Kidney (tissue), 14 donors: ENCODE results near the gene FAU. TPM values are rescaled to one million over a fixed set of nuclear protein-coding genes. Genes with fewer than 3 reads are reported as not detected.
A peak's percentile ranks its signal among the peaks of the same experiment; 100 is the strongest.

Experiments used
- DNase-seq, 5 donors: peaks; one replicate each; pipeline ENCODE4 v3.0.0-alpha.2; 2013 to 2020
- FAIRE-seq: peaks from 2 replicates; lab custom pipeline; 2012; peaks lifted over from hg19 to GRCh38; lab: Jason Lieb, UNC
- H3K27ac ChIP-seq, 2 donors: one replicate each; pipeline ENCODE4 v1.7.0; 2013; ENCODE audit warnings: low read depth in 2 of 2, low read length in 2 of 2, inconsistent platforms in 1 of 2
- H3K27me3 ChIP-seq: one replicate; pipeline ENCODE4 v1.7.1; 2013; ENCODE audit warnings: low read length, inconsistent platforms; ENCODE audit not compliant: control insufficient read depth, insufficient read depth
- H3K36me3 ChIP-seq, 3 donors: one replicate each; pipeline versions ENCODE4 v1.7.0 to v1.7.1; 2013; ENCODE audit warnings: low read length in 3 of 3, control low read depth in 1 of 3, inconsistent platforms in 1 of 3; ENCODE audit not compliant: insufficient read depth in 3 of 3, control insufficient read depth in 2 of 3
- H3K4me1 ChIP-seq, 3 donors: one replicate each; pipeline versions ENCODE4 v1.7.0 to v1.7.1; 2013; ENCODE audit warnings: low read length in 3 of 3, inconsistent platforms in 1 of 3, low read depth in 1 of 3; ENCODE audit not compliant: control insufficient read depth in 2 of 3, insufficient read depth in 2 of 3
- H3K4me3 ChIP-seq, 3 donors: one replicate each; pipeline versions ENCODE4 v1.7.0 to v1.8.1; 2013; ENCODE audit warnings: low read length in 3 of 3, control low read depth in 1 of 3, inconsistent platforms in 1 of 3
- H3K9ac ChIP-seq, 3 donors: one replicate each; pipeline versions ENCODE4 v1.7.0 to v1.7.1; 2013; ENCODE audit warnings: low read length in 3 of 3, control low read depth in 1 of 3, inconsistent platforms in 1 of 3
- H3K9me3 ChIP-seq, 3 donors: one replicate each; pipeline versions ENCODE4 v1.7.0 to v1.7.1; 2013; ENCODE audit warnings: low read length in 3 of 3, control low read depth in 1 of 3, inconsistent platforms in 1 of 3; ENCODE audit not compliant: control insufficient read depth in 2 of 3, insufficient read depth in 1 of 3
- CTCF ChIP-seq: IDR thresholded peaks from 3 replicates; pipeline ENCODE4 v1.5.1; 2012; ENCODE audit warnings: mild to moderate bottlenecking, moderate library complexity, borderline replicate concordance; ENCODE audit not compliant: insufficient read depth; ENCODE audit errors: extremely low read depth
- intact Hi-C: fragments of 100-400 bp; cut with DNase I; formaldehyde crosslinking; loops from one replicate; pipeline ENCODE4 v1.11.1; 2022
- polyA plus RNA-seq: library from polyadenylated mRNA; stranded (reverse); fragments of 350-450 nt; fragmentation: Illumina TruSeq; extraction: RNeasy Lipid Tissue Mini Kit (QIAGEN cat#74804); gene quantifications from one replicate; pipeline ENCODE4 v1.2.3, GENCODE V29; 2014; ENCODE audit warnings: low read depth, low replicate concordance; ENCODE audit not compliant: insufficient read depth
- total RNA-seq: library from RNA; stranded (reverse); fragmentation: NEBNext Ultra II Directional; extraction: Animal tissue kit (Norgen Biotek cat#: 25700); gene quantifications from one replicate; pipeline ENCODE4 v1.2.1, GENCODE V29; 2021
- donor health status: control.
- donor health status: control.
- donor health status: control.
- donor health status: control.
- donor health status: control.
- donor health status: DM: yes; HTN: yes; CAD: no.
- donor health status: Normal renal cell carcinoma (clear cell type).

FAU gene
- total and polyA plus RNA-seq, 2 donors from 2014 or later = 794 to 927 TPM

GRCh38 chr11:65136515-65137096, 14.7 kb upstream of the FAU start:
- H3K27me3 ChIP-seq = no peaks in the 10 kb centered on the region
- no peaks in the 10 kb centered on the region for H3K9me3 ChIP-seq
- peak overlapping the region; percentile 0 to 18 for H3K27ac ChIP-seq
- peaks cover 0 to 9% (median 0%) of the 10 kb centered on the region in 3 donors for H3K36me3 ChIP-seq
- FAIRE-seq (no peak), DNase-seq (peak in 1 of 5 donors; percentile 4)
- intact Hi-C loops = no loop called here
- no peak for TF ChIP-seq CTCF
- H3K4me3 ChIP-seq = no peak overlapping the region
- peaks cover 3 to 19% (median 15%) of the 10 kb centered on the region in 3 donors for H3K4me1 ChIP-seq
- peak overlapping the region in 1 of 3 donors; percentile 1 for H3K9ac ChIP-seq

DNA sequence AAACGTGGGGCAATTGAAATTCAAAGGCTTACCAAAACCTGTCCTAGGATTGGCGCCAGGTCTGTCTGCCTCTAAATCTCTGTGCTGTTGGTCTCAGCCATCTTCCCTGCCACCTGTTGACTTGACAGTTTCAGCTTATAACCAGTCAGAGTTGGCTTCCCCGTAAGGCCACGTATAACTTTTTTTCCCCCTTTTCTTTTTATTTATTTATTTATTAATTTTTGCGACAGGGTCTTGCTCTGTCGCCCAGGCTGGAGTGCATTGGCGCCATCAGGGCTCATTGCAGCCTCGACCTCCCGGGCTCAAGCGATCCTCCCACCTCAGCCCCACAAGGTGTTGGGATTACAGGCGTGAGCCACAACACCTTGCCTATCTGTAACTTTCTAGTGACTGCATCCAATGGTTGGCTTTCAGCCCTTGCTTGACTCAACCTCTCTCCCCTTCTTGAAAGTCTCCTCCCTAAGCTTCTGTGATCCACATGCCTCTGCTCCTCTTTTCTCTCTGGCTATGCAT, 13.8 kb upstream of the FAU start:
- peak overlapping the region; percentile 99 for H3K27ac ChIP-seq
- no peaks in the 10 kb centered on the region for H3K9me3 ChIP-seq
- peaks cover 0 to 18% (median 8%) of the 10 kb centered on the region in 3 donors for H3K36me3 ChIP-seq
- peak in 1 of 5 donors; percentile 57 for DNase-seq
- peak overlapping the region; percentile 85 to 94 (median 92) for H3K4me3 ChIP-seq
- no peak for TF ChIP-seq CTCF
- peak overlapping the region; percentile 57 to 86 (median 67) for H3K9ac ChIP-seq
- H3K4me1 ChIP-seq = peaks cover 3 to 22% (median 15%) of the 10 kb centered on the region in 3 donors
- FAIRE-seq = no peak
- intact Hi-C loops = no loop called here
- no peaks in the 10 kb centered on the region for H3K27me3 ChIP-seq

- Histone ChIP-seq H3K9ac (peak overlapping the region; percentile 57 to 99 (median 86)), H3K36me3 (peaks cover 0 to 22% (median 9%) of the 10 kb centered on the region in 3 donors), H3K27me3 (no peaks in the 10 kb centered on the region), H3K27ac (peak overlapping the region; percentile 99), H3K4me1 (peaks cover 3 to 22% (median 15%) of the 10 kb centered on the region in 3 donors), H3K4me3 (peak overlapping the region; percentile 85 to 94 (median 92)), H3K9me3 (no peaks in the 10 kb centered on the region)
- DNase-seq = peak; percentile 96 to 98 (median 96)
- intact Hi-C loops = no loop called here
- TF ChIP-seq CTCF = no peak
- peak; percentile 96 for FAIRE-seq
Observed at GRCh38 chr11:65134952-65135632, 13.2 kb upstream of the FAU start.
